H9 (cell line): Measurements from ENCODE around the gene LRRN3. TPM values are rescaled to one million over a fixed set of nuclear protein-coding genes. Genes with fewer than 3 reads are reported as not detected.

Source experiments
- DNase-seq: peaks from one replicate; pipeline ENCODE4 v3.0.0-alpha.2; 2017
- H2AFZ ChIP-seq: one replicate; pipeline ENCODE4 v1.6.1; 2013; ENCODE audit warnings: mild to moderate bottlenecking, low read length, control low read depth, moderate library complexity
- H2AK5ac ChIP-seq: 2 replicates; pipeline ENCODE4 v1.6.1; 2013; ENCODE audit warnings: low read length, control low read depth, mixed read lengths; ENCODE audit not compliant: insufficient read length
- H2BK120ac ChIP-seq: one replicate; pipeline ENCODE4 v1.6.1; 2013; ENCODE audit warnings: low read depth, mild to moderate bottlenecking, low read length, control low read depth, inconsistent platforms; ENCODE audit not compliant: poor library complexity, severe bottlenecking
- H2BK12ac ChIP-seq: 2 replicates; pipeline ENCODE4 v1.6.1; 2013; ENCODE audit warnings: low read length, control low read depth, mixed read lengths, low read depth; ENCODE audit not compliant: insufficient read length
- H2BK15ac ChIP-seq: 2 replicates; pipeline ENCODE4 v1.6.1; 2013; ENCODE audit warnings: low read depth, low read length, control low read depth
- H2BK20ac ChIP-seq: one replicate; pipeline ENCODE4 v1.6.1; 2013; ENCODE audit warnings: low read depth, mild to moderate bottlenecking, low read length, control low read depth, inconsistent platforms; ENCODE audit not compliant: poor library complexity, severe bottlenecking
- H2BK5ac ChIP-seq: 2 replicates; pipeline ENCODE4 v1.6.1; 2013; ENCODE audit warnings: low read length, control low read depth, mixed read lengths; ENCODE audit not compliant: insufficient read length
- H3K14ac ChIP-seq: 2 replicates; pipeline ENCODE4 v1.6.1; 2013; ENCODE audit warnings: low read length, control low read depth; ENCODE audit not compliant: insufficient read depth
- H3K18ac ChIP-seq: 2 replicates; pipeline ENCODE4 v1.6.1; 2013; ENCODE audit warnings: low read depth, mild to moderate bottlenecking, mixed read lengths, low read length, control low read depth; ENCODE audit not compliant: insufficient read length
- H3K23ac ChIP-seq: 2 replicates; pipeline ENCODE4 v1.6.1; 2013; ENCODE audit warnings: low read length, control low read depth, mixed read lengths, low read depth; ENCODE audit not compliant: insufficient read length
- H3K23me2 ChIP-seq: 2 replicates; pipeline ENCODE4 v1.6.1; 2013; ENCODE audit warnings: low read depth, mild to moderate bottlenecking, mixed read lengths, low read length, control low read depth; ENCODE audit not compliant: insufficient read length, poor library complexity, severe bottlenecking
- H3K27ac ChIP-seq: 2 replicates; pipeline ENCODE4 v1.5.1; 2013; ENCODE audit warnings: low read length, control low read depth, mixed read lengths, low read depth; ENCODE audit not compliant: insufficient read length
- H3K27me3 ChIP-seq: 2 replicates; pipeline ENCODE4 v1.6.1; 2013; ENCODE audit warnings: low read length, control low read depth, inconsistent platforms; ENCODE audit not compliant: insufficient read depth
- H3K4ac ChIP-seq: 2 replicates; pipeline ENCODE4 v1.6.1; 2013; ENCODE audit warnings: low read depth, mild to moderate bottlenecking, control low read depth, inconsistent platforms, low read length, moderate library complexity
- H3K4me1 ChIP-seq: 2 replicates; pipeline ENCODE4 v1.6.1; 2013; ENCODE audit warnings: low read length, control low read depth, inconsistent platforms; ENCODE audit not compliant: insufficient read depth
- H3K4me2 ChIP-seq: 2 replicates; pipeline ENCODE4 v1.6.1; 2013; ENCODE audit warnings: low read length, control low read depth, mixed read lengths; ENCODE audit not compliant: insufficient read length, insufficient read depth
- H3K56ac ChIP-seq: 2 replicates; pipeline ENCODE4 v1.6.1; 2013; ENCODE audit warnings: low read depth, mild to moderate bottlenecking, mixed read lengths, low read length, control low read depth; ENCODE audit not compliant: insufficient read length
- H3K79me1 ChIP-seq: 2 replicates; pipeline ENCODE4 v1.6.1; 2013; ENCODE audit warnings: low read depth, mild to moderate bottlenecking, moderate library complexity, low read length, control low read depth, inconsistent platforms; ENCODE audit not compliant: insufficient read depth, poor library complexity, severe bottlenecking
- H3K79me2 ChIP-seq: 2 replicates; pipeline ENCODE4 v1.6.1; 2013; ENCODE audit warnings: low read length, control low read depth, inconsistent platforms; ENCODE audit not compliant: insufficient read depth
- H3K9ac ChIP-seq: 2 replicates; pipeline ENCODE4 v1.6.1; 2013; ENCODE audit warnings: low read length, control low read depth, mixed read lengths; ENCODE audit not compliant: insufficient read length; ENCODE audit errors: extremely low read depth
- H3K9me3 ChIP-seq: one replicate; pipeline ENCODE4 v1.6.1; 2013; ENCODE audit warnings: low read depth, low read length, inconsistent platforms; ENCODE audit not compliant: control insufficient read depth
- H3T11ph ChIP-seq: one replicate; pipeline ENCODE4 v1.6.1; 2013; ENCODE audit warnings: mild to moderate bottlenecking, low read length, control low read depth, inconsistent platforms
- H4K20me1 ChIP-seq: one replicate; pipeline ENCODE4 v1.6.1; 2013; ENCODE audit not compliant: control insufficient read depth, insufficient read length, insufficient read depth
- H4K5ac ChIP-seq: 2 replicates; pipeline ENCODE4 v1.6.1; 2013; ENCODE audit warnings: low read depth, mild to moderate bottlenecking, mixed read lengths, low read length, control low read depth; ENCODE audit not compliant: insufficient read length
- H4K8ac ChIP-seq: replicated peaks from 2 replicates; pipeline ENCODE4 v1.6.1; 2013; ENCODE audit warnings: low read length, control low read depth, mixed read lengths, low read depth; ENCODE audit not compliant: insufficient read length
- H4K91ac ChIP-seq: 2 replicates; pipeline ENCODE4 v1.6.1; 2013; ENCODE audit warnings: low read depth, mild to moderate bottlenecking, moderate library complexity, mixed read lengths, low read length, control low read depth; ENCODE audit not compliant: insufficient read length
- H3K27ac Mint-ChIP-seq, 3 experiments: 2 replicates in 2 of 3; 3 replicates in 1 of 3; pipeline ENCODE4 v1.8.0; 2020 to 2021; ENCODE audit warnings: mixed read lengths in 3 of 3, mild to moderate bottlenecking in 1 of 3, moderate library complexity in 1 of 3
- H3K27me3 Mint-ChIP-seq: 2 replicates; pipeline ENCODE4 v1.8.0; 2021; ENCODE audit warnings: low read depth, mild to moderate bottlenecking, moderate library complexity, mixed read lengths
- H3K36me3 Mint-ChIP-seq, 3 experiments: 2 replicates in 2 of 3; 3 replicates in 1 of 3; pipeline ENCODE4 v1.8.0; 2020 to 2021; ENCODE audit warnings: low read depth in 3 of 3, mixed read lengths in 3 of 3; ENCODE audit not compliant: insufficient read depth in 1 of 3
- H3K4me1 Mint-ChIP-seq, 2 experiments: 2 replicates each; pipeline ENCODE4 v1.8.0; 2020; ENCODE audit warnings: mixed read lengths in 2 of 2
- H3K4me3 Mint-ChIP-seq, 2 experiments: 2 replicates in 1 of 2; 3 replicates in 1 of 2; pipeline ENCODE4 v1.8.0; 2020 to 2021; ENCODE audit warnings: mild to moderate bottlenecking in 2 of 2, mixed read lengths in 2 of 2, moderate library complexity in 1 of 2
- H3K9me3 Mint-ChIP-seq, 2 experiments: 2 replicates in 1 of 2; 3 replicates in 1 of 2; pipeline ENCODE4 v1.8.0; 2020; ENCODE audit warnings: mild to moderate bottlenecking in 2 of 2, mixed read lengths in 2 of 2, moderate library complexity in 1 of 2
- WGBS: extraction: QIAGEN DNeasy Blood & Tissue Kit; methylation state at CpG from one replicate; pipeline ENCODE4 v1.1.7; 2013; ENCODE audit warnings: missing lambda C conversion rate, low lambda C conversion rate, mixed read lengths; ENCODE audit not compliant: insufficient read length; ENCODE audit errors: extremely low coverage; 5-methylcytosine and 5-hydroxymethylcytosine counted together
- total RNA-seq: library from RNA; stranded (reverse); gene quantifications from 2 replicates; pipeline ENCODE4 v1.2.1, GENCODE V29; 2021
- TF ChIP-seq, protein P1 (sequence below): fragments of 200-600 bp; sonication (generic); conservative IDR thresholded peaks from 3 replicates; pipeline ENCODE4 v1.8.0; 2021; ENCODE audit warnings: antibody characterized with exemption, mild to moderate bottlenecking

Gene LRRN3
- total RNA-seq, 1 experiment from 2014 or later, result 0.77 TPM

DNA sequence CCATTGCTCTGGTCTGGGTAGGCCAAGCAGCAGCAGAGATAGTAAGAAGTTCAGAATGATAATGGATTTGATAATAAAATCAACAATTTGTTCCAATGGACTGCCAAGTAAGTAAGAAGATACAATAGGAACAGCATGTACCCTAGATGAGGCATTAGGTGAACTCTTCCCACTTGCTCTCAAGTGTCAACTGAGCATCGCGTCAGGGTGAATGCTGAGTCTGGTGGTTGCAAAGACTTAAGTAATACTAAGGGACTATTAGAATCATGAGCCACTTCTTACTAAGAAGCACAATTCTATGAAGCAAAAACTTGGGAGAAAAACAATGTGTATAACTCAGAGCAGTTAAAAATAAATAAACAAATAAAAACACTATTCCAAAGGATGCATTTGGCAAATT lies 54.5 kb downstream of the LRRN3 start:
- Histone ChIP-seq H3K23me2 (no peaks in the 10 kb centered on the region), H4K20me1 (no peaks in the 10 kb centered on the region), H2BK5ac (no peak overlapping the region), H3T11ph (no peak overlapping the region), H3K4me2 (no peak overlapping the region), H3K79me2 (no peaks in the 10 kb centered on the region), H3K27ac (no peak overlapping the region), H3K27me3 (no peaks in the 10 kb centered on the region), H3K14ac (no peak overlapping the region), H3K9me3 (no peaks in the 10 kb centered on the region), H3K23ac (no peak overlapping the region), H3K9ac (no peak overlapping the region), H3K4me1 (no peaks in the 10 kb centered on the region), H3K56ac (no peak overlapping the region), H4K8ac (no peak overlapping the region), H4K91ac (no peak overlapping the region), H4K5ac (no peak overlapping the region), H3K4ac (no peak overlapping the region), H2AFZ (no peak overlapping the region), H2BK20ac (no peak overlapping the region), H2BK12ac (no peak overlapping the region), H3K18ac (no peak overlapping the region), H2BK15ac (no peak overlapping the region), H2AK5ac (no peak overlapping the region), H3K79me1 (no peaks in the 10 kb centered on the region), H2BK120ac (no peak overlapping the region)
- no peak overlapping the region for H3K27ac Mint-ChIP-seq
- peaks cover 0 to 2% of the 10 kb centered on the region in 2 experiments; a peak in 2 of 4 replicates for H3K4me1 Mint-ChIP-seq
- no peaks in the 10 kb centered on the region for H3K36me3 Mint-ChIP-seq
- H3K27me3 Mint-ChIP-seq, result no peaks in the 10 kb centered on the region
- WGBS, result no CpG with 5 or more reads among the region's 2 CpGs
- H3K9me3 Mint-ChIP-seq, result no peaks in the 10 kb centered on the region
- DNase-seq, result no peak
- TF ChIP-seq, protein P1, sequence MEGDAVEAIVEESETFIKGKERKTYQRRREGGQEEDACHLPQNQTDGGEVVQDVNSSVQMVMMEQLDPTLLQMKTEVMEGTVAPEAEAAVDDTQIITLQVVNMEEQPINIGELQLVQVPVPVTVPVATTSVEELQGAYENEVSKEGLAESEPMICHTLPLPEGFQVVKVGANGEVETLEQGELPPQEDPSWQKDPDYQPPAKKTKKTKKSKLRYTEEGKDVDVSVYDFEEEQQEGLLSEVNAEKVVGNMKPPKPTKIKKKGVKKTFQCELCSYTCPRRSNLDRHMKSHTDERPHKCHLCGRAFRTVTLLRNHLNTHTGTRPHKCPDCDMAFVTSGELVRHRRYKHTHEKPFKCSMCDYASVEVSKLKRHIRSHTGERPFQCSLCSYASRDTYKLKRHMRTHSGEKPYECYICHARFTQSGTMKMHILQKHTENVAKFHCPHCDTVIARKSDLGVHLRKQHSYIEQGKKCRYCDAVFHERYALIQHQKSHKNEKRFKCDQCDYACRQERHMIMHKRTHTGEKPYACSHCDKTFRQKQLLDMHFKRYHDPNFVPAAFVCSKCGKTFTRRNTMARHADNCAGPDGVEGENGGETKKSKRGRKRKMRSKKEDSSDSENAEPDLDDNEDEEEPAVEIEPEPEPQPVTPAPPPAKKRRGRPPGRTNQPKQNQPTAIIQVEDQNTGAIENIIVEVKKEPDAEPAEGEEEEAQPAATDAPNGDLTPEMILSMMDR, result no peak
- H3K4me3 Mint-ChIP-seq, result no peak overlapping the region
